ENCODE measurements around the gene GPD2. TPM values are rescaled to one million over a fixed set of nuclear protein-coding genes. Genes with fewer than 3 reads are reported as not detected.

The GPD2 gene
- polyA plus RNA-seq, 1 donor from 2014 or later = 3.5 TPM

DNA sequence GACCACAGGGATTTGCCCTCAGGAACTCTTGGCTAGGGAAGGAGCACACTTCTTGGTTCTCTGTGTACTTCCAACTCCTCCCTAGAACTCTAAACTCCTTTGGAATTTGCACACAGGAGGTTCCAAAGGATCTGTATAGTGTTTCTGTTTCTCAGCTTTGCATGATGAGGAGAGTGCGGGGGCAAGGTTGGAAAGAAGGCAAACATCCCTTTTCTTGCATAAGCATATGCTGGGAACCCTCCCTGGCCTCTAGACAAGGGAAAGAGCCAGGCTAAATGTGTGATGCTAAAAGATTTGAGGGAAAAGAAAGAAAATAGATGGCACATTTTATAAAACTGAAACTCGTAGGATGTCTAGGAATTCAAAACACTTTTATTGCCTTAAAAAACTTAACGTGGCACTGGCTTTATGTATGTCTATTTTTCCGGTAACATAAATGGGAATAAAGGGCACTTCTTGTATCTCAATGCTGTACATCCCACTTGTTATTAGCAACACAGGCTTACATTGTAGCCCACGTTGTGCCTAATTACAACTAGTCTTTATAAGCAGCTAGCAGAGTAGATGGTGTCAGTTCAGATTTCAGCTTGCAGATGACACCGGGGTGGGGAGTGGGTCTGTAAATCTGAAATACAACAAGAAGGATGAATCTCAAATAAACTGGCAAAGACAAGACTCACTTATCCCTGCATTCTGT is 165.8 kb downstream of the GPD2 start:
- Histone ChIP-seq H2AFZ (ENCODE audit: low read depth, low read length) (no peak overlapping the region), H3K4me3 (ENCODE audit: low read length) (no peak overlapping the region), H3K9ac (ENCODE audit: low read length) (no peak overlapping the region), H3K9me2 (ENCODE audit: insufficient read depth, low read length) (no peaks in the 10 kb centered on the region), H3K27ac (ENCODE audit: low read length) (no peak overlapping the region), H4K20me1 (ENCODE audit: insufficient read depth) (no peaks in the 10 kb centered on the region), H3K9me3 (ENCODE audit: low read length) (no peaks in the 10 kb centered on the region), H3F3A (ENCODE audit: insufficient read depth, low read length, poor library complexity, severe bottlenecking) (no peaks in the 10 kb centered on the region), H3K79me2 (replicated peaks; ENCODE audit: insufficient read depth, low read length) (no peaks in the 10 kb centered on the region), H3K4me2 (ENCODE audit: low read length) (no peak overlapping the region), H3K27me3 (ENCODE audit: insufficient read depth, low read depth, low read length) (no peaks in the 10 kb centered on the region), H3K36me3 (ENCODE audit: insufficient read depth, low read length) (no peaks in the 10 kb centered on the region)
- TF ChIP-seq TAF1 (IDR thresholded peaks at IDR 0.05; ENCODE audit: low read depth) (no peak), SMC3 (conservative IDR thresholded peaks at IDR 0.05; ENCODE audit: poor library complexity) (no peak), EP300 (conservative IDR thresholded peaks at IDR 0.05; ENCODE audit: poor library complexity, severe bottlenecking) (no peak), REST (IDR thresholded peaks at IDR 0.05; ENCODE audit: borderline replicate concordance) (no peak), POLR2AphosphoS5 (IDR thresholded peaks at IDR 0.05) (no peak), MXI1 (conservative IDR thresholded peaks at IDR 0.05; ENCODE audit: poor library complexity, severe bottlenecking) (no peak)
- TF ChIP-seq, protein P1, sequence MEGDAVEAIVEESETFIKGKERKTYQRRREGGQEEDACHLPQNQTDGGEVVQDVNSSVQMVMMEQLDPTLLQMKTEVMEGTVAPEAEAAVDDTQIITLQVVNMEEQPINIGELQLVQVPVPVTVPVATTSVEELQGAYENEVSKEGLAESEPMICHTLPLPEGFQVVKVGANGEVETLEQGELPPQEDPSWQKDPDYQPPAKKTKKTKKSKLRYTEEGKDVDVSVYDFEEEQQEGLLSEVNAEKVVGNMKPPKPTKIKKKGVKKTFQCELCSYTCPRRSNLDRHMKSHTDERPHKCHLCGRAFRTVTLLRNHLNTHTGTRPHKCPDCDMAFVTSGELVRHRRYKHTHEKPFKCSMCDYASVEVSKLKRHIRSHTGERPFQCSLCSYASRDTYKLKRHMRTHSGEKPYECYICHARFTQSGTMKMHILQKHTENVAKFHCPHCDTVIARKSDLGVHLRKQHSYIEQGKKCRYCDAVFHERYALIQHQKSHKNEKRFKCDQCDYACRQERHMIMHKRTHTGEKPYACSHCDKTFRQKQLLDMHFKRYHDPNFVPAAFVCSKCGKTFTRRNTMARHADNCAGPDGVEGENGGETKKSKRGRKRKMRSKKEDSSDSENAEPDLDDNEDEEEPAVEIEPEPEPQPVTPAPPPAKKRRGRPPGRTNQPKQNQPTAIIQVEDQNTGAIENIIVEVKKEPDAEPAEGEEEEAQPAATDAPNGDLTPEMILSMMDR (IDR thresholded peaks at IDR 0.05; ENCODE audit: poor library complexity, severe bottlenecking) = no peak

GRCh38 chr2:156602552-156602933 is 166.4 kb downstream of the GPD2 start:
- Histone ChIP-seq H3K9me3 (ENCODE audit: low read length) (no peaks in the 10 kb centered on the region), H3K4me2 (ENCODE audit: low read length) (no peak overlapping the region), H3K9ac (ENCODE audit: low read length) (no peak overlapping the region), H3K4me3 (ENCODE audit: low read length) (no peak overlapping the region), H4K20me1 (ENCODE audit: insufficient read depth) (no peaks in the 10 kb centered on the region), H3K27me3 (ENCODE audit: insufficient read depth, low read depth, low read length) (no peaks in the 10 kb centered on the region), H3F3A (ENCODE audit: insufficient read depth, low read length, poor library complexity, severe bottlenecking) (no peaks in the 10 kb centered on the region), H3K36me3 (ENCODE audit: insufficient read depth, low read length) (no peaks in the 10 kb centered on the region), H2AFZ (ENCODE audit: low read depth, low read length) (no peak overlapping the region), H3K27ac (ENCODE audit: low read length) (no peak overlapping the region), H3K79me2 (replicated peaks; ENCODE audit: insufficient read depth, low read length) (no peaks in the 10 kb centered on the region), H3K9me2 (ENCODE audit: insufficient read depth, low read length) (no peaks in the 10 kb centered on the region)
- no peak for TF ChIP-seq REST (IDR thresholded peaks at IDR 0.05; ENCODE audit: borderline replicate concordance)
- no peak for TF ChIP-seq POLR2AphosphoS5 (IDR thresholded peaks at IDR 0.05)
- no peak for TF ChIP-seq MXI1 (conservative IDR thresholded peaks at IDR 0.05; ENCODE audit: poor library complexity, severe bottlenecking)
- no peak for TF ChIP-seq EZH2 (IDR thresholded peaks at IDR 0.05; ENCODE audit: borderline replicate concordance, insufficient read depth, low read length, poor library complexity, severe bottlenecking)
- TF ChIP-seq EP300 (conservative IDR thresholded peaks at IDR 0.05; ENCODE audit: poor library complexity, severe bottlenecking) = no peak
- TF ChIP-seq, protein P1 (IDR thresholded peaks at IDR 0.05; ENCODE audit: poor library complexity, severe bottlenecking) = no peak
- no peak for TF ChIP-seq TAF1 (IDR thresholded peaks at IDR 0.05; ENCODE audit: low read depth)
